ENCODE data around the gene SMIM41.

SMIM41 gene

DNA sequence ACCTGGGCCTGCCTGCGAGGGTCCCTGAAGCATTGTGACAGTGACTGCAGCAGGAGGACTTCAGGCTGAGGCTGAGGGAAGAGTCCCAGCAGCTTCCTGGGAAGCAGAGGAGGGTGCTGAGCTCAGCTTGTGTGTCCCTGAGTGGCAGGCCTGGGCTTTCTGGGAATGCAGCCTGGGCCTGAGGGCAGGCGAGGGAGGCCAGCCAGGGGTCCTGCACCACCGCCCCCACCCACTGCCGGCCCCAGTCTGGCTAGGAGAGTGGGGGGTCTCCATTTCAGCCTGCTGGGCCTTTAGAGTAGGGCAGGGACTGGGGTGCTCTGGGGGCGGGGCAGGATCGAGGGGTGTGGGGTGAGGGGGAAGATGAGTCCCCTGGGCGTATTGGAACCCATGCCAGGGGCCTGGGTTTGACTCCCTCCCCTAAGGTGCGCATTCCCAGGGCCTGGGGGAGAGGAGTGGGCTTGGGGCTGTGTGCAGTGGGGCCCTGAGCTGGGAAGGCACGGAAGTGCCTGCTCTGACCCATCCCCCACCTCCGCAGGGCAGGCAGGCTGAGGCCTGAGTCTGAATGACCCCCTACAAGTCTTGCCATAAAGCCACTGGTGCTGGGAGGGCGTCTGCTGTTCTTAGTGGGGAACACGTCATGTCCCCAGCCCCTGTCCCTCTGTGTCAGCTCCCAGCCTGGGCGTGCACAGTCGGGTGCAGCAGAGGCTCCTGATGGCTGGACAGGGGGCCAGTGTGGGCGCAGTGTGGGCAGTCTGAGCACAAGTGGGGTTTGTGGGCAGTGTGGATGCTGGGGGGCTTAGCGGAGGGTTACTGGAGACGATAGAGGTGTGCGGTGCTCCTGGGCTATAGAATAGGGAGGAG lies 66.0 kb downstream of the SMIM41 start:
- no peak for DNase-seq (ENCODE audit: low spot score)

DNA sequence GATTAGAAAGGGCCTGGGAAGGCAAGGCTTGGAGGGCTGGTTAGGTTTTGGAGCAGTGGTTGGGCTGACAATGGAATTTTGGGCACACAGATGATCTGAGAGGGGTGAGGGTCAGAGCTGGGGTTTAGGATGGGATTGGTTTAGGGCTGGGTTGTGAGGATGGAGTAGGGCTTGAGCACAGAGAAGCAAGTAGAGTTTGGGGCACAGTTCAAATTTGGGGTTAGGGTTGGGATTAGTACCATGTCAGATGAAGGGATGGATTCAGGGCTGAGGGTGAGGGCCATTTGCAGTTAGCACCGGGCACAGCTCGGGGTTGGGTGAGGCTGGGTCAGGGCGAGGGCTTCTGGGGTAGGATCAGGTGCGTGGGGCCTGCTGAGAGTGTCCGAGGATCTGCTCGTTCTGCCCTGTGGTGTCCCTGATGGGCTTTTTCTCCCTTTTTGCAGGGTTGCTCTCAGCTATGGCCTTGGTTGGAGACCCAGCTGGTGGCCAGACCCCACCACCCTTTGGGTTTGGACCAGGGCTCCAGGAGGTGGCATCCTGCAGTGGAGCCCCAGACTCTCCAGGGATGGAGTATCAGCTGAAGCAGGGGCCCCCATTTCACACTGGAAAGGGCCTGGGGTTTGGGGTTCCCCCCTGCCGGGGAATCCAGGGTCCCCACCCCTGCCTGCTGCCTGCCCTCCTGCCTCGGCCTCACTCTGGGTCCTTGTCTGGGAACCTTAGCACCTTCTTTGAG lies 66.8 kb downstream of the SMIM41 start:
- DNase-seq (ENCODE audit: low spot score), result no peak

DNA sequence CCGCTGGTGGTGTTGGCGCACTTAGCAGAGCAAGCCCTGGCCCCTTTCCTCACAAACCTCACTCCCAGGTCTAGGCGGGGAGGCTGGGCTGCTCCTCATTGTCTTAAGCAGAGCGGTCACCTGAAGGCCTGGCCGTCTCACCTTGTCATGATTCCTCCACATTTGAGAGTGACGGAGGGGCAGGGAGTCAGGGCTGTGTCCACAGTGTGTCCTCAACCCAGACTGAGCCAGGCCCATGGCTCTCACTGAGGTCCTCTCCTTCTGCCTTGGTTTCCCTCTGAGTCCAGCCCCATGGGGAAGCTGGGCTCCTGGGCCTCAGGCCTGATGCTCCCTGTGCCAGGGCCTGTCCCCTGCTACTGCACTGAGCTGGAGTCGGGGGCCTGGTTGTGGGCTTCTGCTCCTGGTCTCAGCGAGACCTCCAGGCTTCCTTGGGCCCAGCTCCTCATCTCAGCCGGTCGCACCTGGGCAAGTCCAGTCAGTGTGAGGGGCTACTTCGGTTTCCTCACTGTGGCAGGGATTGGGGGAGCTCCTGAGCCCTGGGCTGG lies 67.4 kb downstream of the SMIM41 start:
- DNase-seq (ENCODE audit: low spot score), result no peak

DNA sequence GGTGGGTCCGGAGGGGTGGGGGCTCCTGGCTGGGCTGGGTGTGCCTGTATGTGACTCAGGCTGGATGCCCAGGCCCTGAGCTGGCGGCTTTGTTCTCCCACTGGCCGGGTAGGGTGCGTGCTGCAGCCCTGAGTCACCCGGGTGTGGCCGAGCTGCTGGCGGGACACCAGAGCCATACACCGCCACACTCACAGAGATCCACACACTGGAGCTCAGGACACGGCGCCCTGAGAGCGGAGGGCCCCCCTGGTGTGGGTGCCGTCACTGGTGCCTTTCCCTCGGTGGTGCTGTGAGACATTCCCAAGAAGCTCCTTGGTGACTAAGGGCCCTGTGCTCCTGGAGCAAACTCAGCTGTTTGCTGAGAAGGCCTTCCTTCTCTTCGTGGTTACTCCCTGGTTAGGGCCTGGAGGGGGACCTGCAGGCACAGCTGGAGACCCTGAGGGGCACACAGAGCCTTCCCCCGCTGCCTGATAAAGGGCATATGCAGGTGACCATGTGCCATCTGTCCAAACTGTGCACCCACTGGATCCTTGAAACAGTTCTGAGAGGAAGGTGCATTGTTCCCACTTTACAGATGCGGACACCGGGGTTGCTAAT lies 68.0 kb downstream of the SMIM41 start:
- no peak for DNase-seq (ENCODE audit: low spot score)

DNA sequence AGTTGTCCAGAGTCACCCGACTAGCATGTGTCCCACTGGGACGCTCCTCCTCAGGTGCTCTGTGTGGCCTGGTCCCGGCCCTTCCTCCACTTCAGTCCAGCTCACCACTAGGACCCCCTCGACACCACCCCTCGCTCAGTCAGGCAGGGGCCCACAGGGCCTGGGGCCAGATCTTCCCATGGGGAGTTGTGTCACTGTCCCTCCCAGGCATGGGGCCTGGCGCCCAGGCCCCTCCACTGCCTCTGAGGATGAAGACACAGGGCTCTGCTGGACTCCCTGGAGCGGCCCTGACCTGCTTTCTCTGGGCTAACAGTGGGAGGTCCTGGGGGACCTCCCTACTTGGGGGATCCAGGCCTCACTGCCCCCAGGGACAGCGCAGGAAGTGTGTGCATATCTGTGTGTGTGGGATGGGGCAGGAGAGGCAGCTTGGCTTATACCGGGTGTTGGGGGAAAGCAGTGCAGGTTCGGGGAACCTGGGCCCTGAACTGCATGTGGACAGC lies 68.5 kb downstream of the SMIM41 start:
- DNase-seq (ENCODE audit: low spot score), result no peak

DNA sequence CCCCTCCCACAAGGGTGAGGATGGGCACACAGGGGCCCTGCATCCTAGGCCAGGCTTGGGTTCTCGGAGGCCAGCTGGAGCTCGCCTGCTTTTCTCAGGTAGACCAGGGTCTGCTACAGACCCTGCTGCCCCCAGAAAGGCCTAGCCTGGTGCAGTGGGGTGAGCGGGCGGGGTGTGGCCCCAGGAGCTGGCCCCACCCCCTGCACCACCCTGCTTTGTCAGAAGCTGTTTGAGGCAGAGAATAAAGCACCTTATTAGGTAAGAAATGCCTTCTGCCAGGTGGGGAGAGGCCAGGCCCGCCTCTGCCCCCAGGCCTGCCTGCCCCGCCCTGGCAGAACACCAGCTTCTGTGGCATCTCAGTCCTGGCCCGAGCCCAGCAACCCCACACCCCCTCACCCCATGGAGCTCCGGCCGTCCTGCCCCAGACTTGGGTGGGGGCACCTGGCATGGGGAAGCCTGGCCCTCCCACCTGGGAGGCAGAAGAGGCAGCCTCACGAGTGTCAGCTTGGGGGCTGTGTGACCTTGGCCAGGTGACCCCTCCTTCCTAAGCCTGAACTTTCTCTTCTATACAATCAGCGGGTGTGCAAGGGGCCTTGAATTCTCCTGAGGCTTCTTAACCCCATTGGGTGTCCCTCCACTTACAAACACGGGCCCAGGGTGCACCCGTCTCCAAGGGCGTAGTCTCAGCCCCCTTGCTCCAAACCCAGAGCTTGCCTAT lies 69.1 kb downstream of the SMIM41 start:
- no peak for DNase-seq (ENCODE audit: low spot score)

DNA sequence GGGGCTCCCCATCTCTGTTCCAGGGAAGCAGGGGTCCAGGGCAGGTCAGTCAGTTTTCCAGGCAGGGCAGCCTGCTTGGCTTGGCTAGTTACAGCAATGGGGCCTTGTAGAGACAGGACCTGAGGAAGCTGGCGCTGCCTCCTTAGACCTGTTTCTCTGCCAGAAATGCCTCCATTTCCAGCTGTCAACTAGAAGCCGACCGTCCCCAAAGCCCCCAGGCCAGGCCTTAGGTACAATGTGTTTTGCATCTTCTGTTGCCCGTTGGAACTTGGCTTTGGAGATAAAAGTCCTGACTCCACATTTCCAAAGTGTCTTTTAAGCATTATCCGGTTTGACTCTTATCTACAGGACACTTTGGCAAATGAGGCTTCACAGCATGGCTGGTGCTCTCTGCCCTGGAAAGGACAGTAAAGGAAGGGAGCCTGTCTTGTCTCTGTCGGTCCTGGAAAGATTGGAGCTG lies 69.7 kb downstream of the SMIM41 start:
- no peak for DNase-seq (ENCODE audit: low spot score)

DNA sequence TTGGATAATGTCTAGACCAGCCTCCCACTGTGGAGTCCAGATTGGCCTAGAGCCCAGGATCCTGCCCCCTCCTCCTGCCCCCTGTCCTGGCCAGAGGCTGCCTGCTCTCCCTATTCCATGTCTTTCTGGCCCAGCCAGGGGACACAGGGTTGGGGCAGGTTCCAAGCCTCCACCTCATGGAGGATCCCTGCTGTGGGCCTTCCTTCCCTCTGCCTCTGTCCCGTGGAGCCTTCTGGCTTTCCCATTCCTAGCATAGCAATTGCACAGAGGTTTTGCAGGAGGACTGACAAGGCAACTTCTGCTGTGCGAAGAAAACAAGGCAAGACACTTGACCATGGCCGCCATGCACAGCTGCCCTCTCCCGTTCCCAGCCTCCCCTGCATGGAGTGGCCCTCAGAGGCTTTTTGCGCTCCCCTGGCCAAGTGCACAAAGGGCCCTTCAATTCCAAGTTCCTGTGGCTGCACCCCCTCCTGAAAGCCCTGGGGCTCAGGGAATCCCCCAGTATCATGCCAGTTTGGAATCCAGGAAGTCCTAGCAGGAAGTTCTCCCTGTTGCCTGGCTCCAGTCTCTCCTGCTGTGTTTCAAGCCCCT lies 70.2 kb downstream of the SMIM41 start:
- no peak for DNase-seq (ENCODE audit: low spot score)

DNA sequence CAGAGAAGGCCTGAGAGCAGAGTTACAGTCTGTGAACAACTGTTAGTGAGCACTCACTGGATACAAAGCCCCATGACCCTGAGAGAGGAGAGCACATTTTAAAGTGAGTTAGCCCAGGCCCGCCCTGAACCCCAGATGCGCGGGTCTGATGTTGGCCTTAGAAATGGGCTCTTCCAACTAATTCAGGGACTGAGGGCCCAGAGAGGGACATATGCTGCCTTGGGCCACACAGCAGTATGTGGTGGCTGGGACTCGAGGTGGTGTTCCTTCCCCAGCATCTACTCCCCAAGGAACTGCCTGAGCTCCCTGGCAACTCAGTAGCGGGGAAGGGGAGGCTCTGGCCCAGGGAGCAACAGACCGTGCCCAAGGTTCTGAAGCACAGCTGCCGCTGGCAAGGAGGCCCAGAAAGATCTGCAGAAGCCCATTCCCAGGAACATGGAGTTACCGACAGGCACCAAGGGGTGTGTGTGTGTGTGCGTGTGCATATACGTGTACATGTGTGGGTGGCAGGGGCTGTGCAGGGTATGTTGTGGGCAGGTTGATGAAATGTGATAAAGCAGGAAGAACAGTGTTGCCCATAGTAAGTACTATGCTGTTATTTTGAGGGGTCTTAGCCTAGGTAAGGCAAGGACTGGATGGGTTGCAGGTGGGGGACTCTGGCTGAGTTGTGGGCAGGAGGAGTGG lies 71.8 kb downstream of the SMIM41 start:
- DNase-seq (ENCODE audit: low spot score), result no peak

DNA sequence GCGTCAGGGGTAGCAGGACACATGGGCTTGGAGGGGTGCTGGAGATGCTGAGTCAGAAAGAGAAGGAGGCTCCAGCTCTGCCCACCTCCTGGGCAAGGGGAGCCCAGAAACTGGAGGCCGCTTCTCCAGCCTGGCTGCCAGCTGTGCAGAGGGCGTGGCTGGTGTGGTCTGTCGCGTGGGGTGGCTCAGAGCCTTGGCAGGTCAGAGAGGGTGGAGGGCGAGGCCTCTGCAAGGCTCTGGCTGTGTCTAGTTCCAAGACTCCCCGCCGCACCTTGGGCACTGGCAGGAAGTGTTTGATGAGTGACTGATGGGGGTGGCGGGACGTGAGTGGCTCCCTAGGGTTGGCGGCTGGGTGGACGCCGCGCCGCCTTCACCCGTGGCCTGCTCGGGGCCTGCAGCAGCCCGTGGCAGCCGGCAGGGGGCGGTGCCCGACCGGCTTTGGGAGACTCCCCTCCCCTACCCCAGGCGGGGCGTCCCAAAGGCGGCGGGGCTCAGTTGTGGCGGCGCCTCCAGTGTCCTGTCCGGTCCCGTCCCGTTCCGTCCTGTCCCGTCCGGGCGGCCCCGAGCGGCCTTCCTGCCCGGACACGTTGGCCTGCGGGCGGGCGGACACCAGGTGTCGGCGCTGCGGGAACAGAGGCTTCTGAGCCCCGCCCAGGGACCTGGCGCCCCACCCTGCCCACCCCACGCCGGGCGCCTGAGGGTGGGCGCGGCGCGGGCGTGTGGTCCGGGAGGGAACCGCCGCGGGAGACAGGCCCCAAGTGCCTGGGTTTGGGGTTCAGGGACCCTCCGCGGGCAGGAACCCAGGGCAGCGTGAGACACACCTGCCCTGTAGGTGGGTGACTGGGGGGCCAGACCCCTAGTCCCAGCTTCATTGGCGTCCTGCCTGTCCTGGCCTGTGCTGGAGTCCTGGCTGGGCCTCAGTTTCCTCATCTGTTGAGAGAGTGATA lies 72.6 kb downstream of the SMIM41 start:
- DNase-seq (ENCODE audit: low spot score), result no peak

DNA sequence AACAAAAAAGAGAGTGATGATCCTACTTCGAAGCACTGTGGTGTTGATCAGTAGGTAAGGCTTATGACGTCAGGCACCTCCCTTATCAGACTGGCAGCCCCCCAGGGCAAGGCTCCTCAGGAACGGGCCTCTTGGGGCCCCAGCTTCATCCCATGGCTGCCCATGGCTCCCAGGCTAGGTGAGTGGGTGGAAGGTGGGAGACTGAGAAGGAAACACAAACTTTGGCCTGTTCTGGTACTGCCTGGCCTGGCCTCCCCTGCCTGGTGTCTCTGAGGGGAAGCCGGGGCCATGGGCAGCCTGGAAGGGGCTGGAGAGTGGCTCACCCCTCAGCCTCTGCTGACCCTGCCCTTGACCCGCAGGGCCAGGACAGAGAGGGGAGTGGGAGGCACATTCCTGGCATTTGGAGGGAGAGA lies 73.4 kb downstream of the SMIM41 start:
- no peak for DNase-seq (ENCODE audit: low spot score)

DNA sequence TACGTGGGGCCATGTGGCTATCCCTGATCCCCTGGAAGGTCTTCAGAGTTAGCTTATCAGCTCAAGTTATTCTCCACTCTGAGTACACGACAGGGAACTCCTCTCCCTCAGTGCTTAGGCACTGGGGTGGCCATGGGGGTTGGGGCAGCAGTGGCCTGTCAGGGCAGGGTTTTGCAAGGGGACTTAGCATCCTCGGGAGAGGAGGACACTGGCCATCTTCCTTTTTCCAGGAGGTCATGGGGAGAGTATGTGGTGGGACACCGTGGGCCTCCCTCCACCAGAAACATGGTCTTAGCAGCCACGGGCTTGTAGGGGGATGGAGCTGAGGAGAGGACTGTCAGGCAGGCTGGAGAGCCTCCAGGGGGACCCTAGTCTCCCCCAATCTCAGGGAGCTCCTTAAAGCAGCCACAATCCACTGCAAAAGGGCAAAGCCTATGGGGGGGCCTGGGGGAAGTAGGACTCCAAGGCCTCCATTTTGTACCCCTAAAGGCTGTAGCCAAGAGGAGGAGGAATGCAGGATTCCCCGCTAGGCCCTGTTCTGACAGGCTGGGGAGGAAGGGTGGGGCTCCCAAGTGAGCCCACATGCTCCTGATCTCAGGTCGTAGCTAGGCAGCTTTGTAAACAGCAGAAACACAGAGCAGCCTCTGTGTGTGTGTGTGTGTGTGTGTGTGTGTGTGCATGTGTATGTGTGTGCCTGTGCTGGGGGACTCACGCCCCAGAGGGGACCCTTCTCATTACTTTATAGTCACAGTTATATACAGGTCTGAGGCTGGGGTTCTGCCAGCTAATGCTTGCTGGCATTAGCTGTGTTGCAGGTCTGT lies 75.8 kb downstream of the SMIM41 start:
- DNase-seq (ENCODE audit: low spot score), result no peak

DNA sequence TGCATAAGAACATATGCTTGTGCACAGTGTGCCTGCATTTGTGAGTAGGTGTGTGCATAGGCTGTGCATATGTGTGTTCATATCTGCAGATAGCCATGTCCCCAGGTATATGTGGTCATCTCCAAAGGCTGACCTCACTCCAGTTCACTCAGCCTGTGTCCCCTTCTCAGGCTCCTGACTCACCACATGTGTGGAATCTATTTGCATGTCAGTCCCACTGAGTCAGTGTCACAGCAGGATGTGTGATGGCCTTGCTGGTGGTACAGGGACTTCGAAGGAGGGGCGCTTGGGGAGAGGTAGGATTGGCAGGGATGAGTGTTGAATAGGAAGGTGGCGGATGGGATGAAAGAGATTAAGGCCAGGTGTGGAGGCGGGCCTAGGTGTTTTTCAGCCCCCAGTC lies 76.8 kb downstream of the SMIM41 start:
- no peak for DNase-seq (ENCODE audit: low spot score)

DNA sequence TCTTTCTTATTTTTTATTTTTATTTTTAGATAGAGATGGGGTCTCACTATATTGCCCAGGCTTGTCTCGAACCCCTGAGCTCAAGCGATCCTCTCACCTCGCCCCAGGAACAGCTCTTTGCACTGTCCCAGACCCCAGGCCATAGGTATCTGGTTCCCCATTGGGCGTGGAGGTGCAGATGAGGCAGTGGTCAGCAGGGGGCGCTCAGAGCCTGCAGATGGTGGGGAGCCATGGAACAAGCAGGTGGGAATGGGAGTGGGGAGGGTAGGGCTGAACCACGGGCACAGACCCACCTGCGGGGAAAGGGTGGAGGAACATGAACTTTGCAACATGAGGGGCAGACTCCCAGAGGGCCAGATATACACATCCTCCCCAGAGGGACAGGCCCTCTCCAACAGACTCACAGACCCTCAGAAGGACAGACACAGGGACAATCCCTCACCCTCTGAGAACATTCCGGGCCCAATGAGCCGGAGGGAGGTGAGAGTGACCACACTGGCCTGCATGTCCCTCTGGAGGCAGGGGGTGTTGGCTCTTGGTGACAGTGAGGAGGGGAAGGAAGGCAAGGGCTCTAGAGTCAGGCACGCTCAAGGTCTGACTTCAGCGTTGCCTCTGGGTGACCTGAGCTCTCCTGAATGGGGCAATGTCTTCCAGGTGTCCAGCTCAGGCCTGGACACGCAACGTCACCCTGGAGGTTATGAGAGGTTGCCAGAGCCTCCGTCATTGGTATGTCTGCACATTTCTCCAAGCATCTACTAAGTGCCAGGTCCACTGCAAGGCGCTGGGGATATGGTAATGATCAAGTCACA lies 77.5 kb downstream of the SMIM41 start:
- DNase-seq (ENCODE audit: low spot score), result peak; percentile 58

DNA sequence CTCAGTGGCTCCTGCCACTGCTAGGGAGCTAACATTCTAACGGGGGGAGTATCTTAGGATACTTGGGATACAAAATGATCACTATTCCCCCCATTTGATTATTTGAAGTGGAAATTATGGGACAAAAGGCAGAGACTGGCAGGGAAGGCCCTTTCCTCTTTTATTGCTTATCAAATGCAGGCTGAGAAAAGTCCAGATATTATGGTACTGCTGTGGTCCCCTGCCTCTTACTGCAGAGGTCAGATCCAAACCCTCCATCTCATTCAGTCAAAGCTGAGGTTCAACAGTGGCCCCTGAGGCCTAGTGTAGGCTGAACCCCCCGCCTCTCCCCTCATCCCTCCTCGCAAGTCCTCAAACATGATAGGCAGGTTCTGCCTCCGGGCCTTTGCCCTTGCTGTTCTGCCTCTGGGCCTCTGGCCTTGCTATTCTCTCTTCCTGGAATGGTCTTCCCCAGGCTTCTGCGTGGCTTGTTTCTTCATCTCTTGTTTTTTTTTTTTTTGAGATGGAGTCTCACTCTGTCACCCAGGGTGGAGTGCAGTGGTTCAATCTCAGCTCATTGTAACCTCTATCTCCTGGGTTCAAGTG lies 78.2 kb downstream of the SMIM41 start:
- DNase-seq (ENCODE audit: low spot score), result no peak
